ENCODE measurements around the gene ENOX1. TPM values are rescaled to one million over a fixed set of nuclear protein-coding genes. Genes with fewer than 3 reads are reported as not detected.

The ENOX1 gene
- total RNA-seq, 1 experiment from 2014 or later: 0.26 TPM

DNA sequence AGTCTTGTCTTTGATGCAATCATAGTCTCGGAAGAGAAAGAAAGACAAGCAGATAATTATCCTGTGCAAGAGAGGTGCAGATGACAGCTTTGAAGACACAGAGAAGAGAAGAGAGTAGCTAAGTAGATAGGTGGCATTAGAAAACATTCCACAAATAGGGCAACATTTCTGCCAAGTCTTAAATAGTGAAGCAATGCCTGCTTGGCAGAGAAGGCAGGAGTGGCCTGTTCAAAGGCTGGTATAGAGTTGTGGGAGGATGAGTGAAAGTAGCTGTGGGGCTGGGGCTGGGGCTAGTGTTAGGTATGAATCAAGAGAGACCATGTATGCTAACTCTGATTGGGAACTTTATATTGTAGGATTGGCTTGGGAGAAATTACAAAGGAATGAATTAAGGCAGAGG lies 457.9 kb downstream of the ENOX1 start:
- H3K9me3 Mint-ChIP-seq: no peaks in the 10 kb centered on the region
- TF ChIP-seq TEAD1 (CRISPR knock-in tag; IDR thresholded peaks at IDR 0.05) (no peak), ESRRA (CRISPR knock-in tag; IDR thresholded peaks at IDR 0.05; ENCODE audit: borderline replicate concordance) (no peak), ZNF416 (CRISPR knock-in tag; IDR thresholded peaks at IDR 0.05) (no peak), AFF4 (CRISPR knock-in tag; IDR thresholded peaks at IDR 0.05; ENCODE audit: borderline replicate concordance) (no peak), JUN (CRISPR knock-in tag; IDR thresholded peaks at IDR 0.05) (no peak), NFE2L1 (CRISPR knock-in tag; IDR thresholded peaks at IDR 0.05) (no peak), NR3C1 (CRISPR knock-in tag; conservative IDR thresholded peaks at IDR 0.05; ENCODE audit: low read depth) (no peak), FOXP4 (CRISPR knock-in tag; IDR thresholded peaks at IDR 0.05) (no peak), SMAD3 (CRISPR knock-in tag; IDR thresholded peaks at IDR 0.05; ENCODE audit: borderline replicate concordance) (no peak), ZNF121 (CRISPR knock-in tag; IDR thresholded peaks at IDR 0.05) (no peak), ERG (CRISPR knock-in tag; IDR thresholded peaks at IDR 0.05) (no peak), NFYB (CRISPR knock-in tag; conservative IDR thresholded peaks at IDR 0.05; ENCODE audit: low read depth) (no peak)
- TF ChIP-seq, protein P1, sequence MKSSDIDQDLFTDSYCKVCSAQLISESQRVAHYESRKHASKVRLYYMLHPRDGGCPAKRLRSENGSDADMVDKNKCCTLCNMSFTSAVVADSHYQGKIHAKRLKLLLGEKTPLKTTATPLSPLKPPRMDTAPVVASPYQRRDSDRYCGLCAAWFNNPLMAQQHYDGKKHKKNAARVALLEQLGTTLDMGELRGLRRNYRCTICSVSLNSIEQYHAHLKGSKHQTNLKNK (CRISPR knock-in tag; IDR thresholded peaks at IDR 0.05): no peak
- TF ChIP-seq, protein P2, sequence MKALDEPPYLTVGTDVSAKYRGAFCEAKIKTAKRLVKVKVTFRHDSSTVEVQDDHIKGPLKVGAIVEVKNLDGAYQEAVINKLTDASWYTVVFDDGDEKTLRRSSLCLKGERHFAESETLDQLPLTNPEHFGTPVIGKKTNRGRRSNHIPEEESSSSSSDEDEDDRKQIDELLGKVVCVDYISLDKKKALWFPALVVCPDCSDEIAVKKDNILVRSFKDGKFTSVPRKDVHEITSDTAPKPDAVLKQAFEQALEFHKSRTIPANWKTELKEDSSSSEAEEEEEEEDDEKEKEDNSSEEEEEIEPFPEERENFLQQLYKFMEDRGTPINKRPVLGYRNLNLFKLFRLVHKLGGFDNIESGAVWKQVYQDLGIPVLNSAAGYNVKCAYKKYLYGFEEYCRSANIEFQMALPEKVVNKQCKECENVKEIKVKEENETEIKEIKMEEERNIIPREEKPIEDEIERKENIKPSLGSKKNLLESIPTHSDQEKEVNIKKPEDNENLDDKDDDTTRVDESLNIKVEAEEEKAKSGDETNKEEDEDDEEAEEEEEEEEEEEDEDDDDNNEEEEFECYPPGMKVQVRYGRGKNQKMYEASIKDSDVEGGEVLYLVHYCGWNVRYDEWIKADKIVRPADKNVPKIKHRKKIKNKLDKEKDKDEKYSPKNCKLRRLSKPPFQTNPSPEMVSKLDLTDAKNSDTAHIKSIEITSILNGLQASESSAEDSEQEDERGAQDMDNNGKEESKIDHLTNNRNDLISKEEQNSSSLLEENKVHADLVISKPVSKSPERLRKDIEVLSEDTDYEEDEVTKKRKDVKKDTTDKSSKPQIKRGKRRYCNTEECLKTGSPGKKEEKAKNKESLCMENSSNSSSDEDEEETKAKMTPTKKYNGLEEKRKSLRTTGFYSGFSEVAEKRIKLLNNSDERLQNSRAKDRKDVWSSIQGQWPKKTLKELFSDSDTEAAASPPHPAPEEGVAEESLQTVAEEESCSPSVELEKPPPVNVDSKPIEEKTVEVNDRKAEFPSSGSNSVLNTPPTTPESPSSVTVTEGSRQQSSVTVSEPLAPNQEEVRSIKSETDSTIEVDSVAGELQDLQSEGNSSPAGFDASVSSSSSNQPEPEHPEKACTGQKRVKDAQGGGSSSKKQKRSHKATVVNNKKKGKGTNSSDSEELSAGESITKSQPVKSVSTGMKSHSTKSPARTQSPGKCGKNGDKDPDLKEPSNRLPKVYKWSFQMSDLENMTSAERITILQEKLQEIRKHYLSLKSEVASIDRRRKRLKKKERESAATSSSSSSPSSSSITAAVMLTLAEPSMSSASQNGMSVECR (CRISPR knock-in tag; IDR thresholded peaks at IDR 0.05; ENCODE audit: borderline replicate concordance): no peak
- TF ChIP-seq, protein P3, sequence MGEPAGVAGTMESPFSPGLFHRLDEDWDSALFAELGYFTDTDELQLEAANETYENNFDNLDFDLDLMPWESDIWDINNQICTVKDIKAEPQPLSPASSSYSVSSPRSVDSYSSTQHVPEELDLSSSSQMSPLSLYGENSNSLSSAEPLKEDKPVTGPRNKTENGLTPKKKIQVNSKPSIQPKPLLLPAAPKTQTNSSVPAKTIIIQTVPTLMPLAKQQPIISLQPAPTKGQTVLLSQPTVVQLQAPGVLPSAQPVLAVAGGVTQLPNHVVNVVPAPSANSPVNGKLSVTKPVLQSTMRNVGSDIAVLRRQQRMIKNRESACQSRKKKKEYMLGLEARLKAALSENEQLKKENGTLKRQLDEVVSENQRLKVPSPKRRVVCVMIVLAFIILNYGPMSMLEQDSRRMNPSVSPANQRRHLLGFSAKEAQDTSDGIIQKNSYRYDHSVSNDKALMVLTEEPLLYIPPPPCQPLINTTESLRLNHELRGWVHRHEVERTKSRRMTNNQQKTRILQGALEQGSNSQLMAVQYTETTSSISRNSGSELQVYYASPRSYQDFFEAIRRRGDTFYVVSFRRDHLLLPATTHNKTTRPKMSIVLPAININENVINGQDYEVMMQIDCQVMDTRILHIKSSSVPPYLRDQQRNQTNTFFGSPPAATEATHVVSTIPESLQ (CRISPR knock-in tag; IDR thresholded peaks at IDR 0.05): no peak
- TF ChIP-seq, protein P4, sequence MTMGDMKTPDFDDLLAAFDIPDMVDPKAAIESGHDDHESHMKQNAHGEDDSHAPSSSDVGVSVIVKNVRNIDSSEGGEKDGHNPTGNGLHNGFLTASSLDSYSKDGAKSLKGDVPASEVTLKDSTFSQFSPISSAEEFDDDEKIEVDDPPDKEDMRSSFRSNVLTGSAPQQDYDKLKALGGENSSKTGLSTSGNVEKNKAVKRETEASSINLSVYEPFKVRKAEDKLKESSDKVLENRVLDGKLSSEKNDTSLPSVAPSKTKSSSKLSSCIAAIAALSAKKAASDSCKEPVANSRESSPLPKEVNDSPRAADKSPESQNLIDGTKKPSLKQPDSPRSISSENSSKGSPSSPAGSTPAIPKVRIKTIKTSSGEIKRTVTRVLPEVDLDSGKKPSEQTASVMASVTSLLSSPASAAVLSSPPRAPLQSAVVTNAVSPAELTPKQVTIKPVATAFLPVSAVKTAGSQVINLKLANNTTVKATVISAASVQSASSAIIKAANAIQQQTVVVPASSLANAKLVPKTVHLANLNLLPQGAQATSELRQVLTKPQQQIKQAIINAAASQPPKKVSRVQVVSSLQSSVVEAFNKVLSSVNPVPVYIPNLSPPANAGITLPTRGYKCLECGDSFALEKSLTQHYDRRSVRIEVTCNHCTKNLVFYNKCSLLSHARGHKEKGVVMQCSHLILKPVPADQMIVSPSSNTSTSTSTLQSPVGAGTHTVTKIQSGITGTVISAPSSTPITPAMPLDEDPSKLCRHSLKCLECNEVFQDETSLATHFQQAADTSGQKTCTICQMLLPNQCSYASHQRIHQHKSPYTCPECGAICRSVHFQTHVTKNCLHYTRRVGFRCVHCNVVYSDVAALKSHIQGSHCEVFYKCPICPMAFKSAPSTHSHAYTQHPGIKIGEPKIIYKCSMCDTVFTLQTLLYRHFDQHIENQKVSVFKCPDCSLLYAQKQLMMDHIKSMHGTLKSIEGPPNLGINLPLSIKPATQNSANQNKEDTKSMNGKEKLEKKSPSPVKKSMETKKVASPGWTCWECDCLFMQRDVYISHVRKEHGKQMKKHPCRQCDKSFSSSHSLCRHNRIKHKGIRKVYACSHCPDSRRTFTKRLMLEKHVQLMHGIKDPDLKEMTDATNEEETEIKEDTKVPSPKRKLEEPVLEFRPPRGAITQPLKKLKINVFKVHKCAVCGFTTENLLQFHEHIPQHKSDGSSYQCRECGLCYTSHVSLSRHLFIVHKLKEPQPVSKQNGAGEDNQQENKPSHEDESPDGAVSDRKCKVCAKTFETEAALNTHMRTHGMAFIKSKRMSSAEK (CRISPR knock-in tag; IDR thresholded peaks at IDR 0.05; ENCODE audit: borderline replicate concordance): no peak
- no peak for ATAC-seq
- peaks cover 5% of the 10 kb centered on the region; the same call in 1 of the 2 replicates for H3K4me1 Mint-ChIP-seq
- no peak overlapping the region for H3K4me3 Mint-ChIP-seq
- no peak overlapping the region for H3K27ac Mint-ChIP-seq
- ChIA-PET CTCF (no interaction called here), POLR2A (no interaction called here)
- DNase-seq (ENCODE audit: low spot score): no peak
- no peaks in the 10 kb centered on the region for H3K27me3 Mint-ChIP-seq (ENCODE audit: low read depth)
- H3K36me3 Mint-ChIP-seq: no peaks in the 10 kb centered on the region
